Endothelial cell of umbilical vein (primary cell): ENCODE results near the gene KLRC2. TPM values are rescaled to one million over a fixed set of nuclear protein-coding genes. Genes with fewer than 3 reads are reported as not detected.

ENCODE experiments used
- BruUV-seq: library from RNA; stranded (reverse); fragments of 400-500 nt; replicated peaks from 2 replicates; lab custom pipeline; 2021; lab: Mats Ljungman, UMichigan
- CTCF ChIA-PET: fragments of 300-600, 350-600 bp; sonication (Branson Sonifier 250); formaldehyde crosslinking; loops from one replicate; lab custom pipeline; 2021; ENCODE audit warnings: antibody characterized with exemption, inconsistent platforms; lab: Charles Lee
- POLR2A ChIA-PET: fragments of 300-600, 350-600 bp; sonication (Branson Sonifier 250); formaldehyde crosslinking; loops from one replicate; lab custom pipeline; 2021; ENCODE audit warnings: antibody characterized with exemption, inconsistent platforms; lab: Charles Lee
- DNase-seq: peaks from one replicate; pipeline ENCODE4 v3.0.0-alpha.2; 2011; ENCODE audit warnings: low read depth, low spot score
- FAIRE-seq: peaks from 2 replicates; lab custom pipeline; 2011; peaks lifted over from hg19 to GRCh38; lab: Jason Lieb, UNC
- H2AFZ ChIP-seq: 2 replicates; pipeline ENCODE4 v1.6.0; 2012; ENCODE audit warnings: low read depth, low read length, control low read depth, inconsistent platforms
- H3K27ac ChIP-seq: 2 replicates; pipeline ENCODE4 v1.5.1; 2011; ENCODE audit warnings: low read depth, mild to moderate bottlenecking, control low read depth, low read length, moderate library complexity; ENCODE audit not compliant: insufficient read depth
- H3K27me3 ChIP-seq, 2 experiments: 2 replicates each; pipeline versions ENCODE4 v1.6.0 to v1.6.1; 2011; ENCODE audit warnings: low read length in 2 of 2, mixed read lengths in 1 of 2; ENCODE audit not compliant: control insufficient read depth in 2 of 2, insufficient read depth in 2 of 2
- H3K36me3 ChIP-seq, 2 experiments: 2 replicates in 1 of 2; 3 replicates in 1 of 2; pipeline ENCODE4 v1.5.1; 2011; ENCODE audit warnings: low read length in 2 of 2, mild to moderate bottlenecking in 1 of 2, moderate library complexity in 1 of 2; ENCODE audit not compliant: control insufficient read depth in 2 of 2, insufficient read depth in 2 of 2; ENCODE audit errors: extremely low read depth in 1 of 2
- H3K4me1 ChIP-seq: 3 replicates; pipeline ENCODE4 v1.5.1; 2011; ENCODE audit warnings: mild to moderate bottlenecking, low read length; ENCODE audit not compliant: control insufficient read depth, insufficient read depth; ENCODE audit errors: extremely low read depth
- H3K4me2 ChIP-seq: 2 replicates; pipeline ENCODE4 v1.6.1; 2011; ENCODE audit warnings: low read length, control low read depth, mixed read lengths; ENCODE audit not compliant: insufficient read depth
- H3K4me3 ChIP-seq, 3 experiments: fragments of 200-600 bp in 1 of 3; sonication (generic), shearing (Covaris generic) in 1 of 3; replicated peaks in 1 of 3; 2 replicates each; pipeline ENCODE4 v1.5.1; 2011 to 2016; ENCODE audit warnings: control low read depth in 3 of 3, low read length in 3 of 3, mild to moderate bottlenecking in 2 of 3, inconsistent platforms in 1 of 3, low read depth in 1 of 3, moderate library complexity in 1 of 3; ENCODE audit not compliant: insufficient read depth in 1 of 3
- H3K79me2 ChIP-seq: 2 replicates; pipeline ENCODE4 v1.6.0; 2012; ENCODE audit warnings: low read length, inconsistent platforms; ENCODE audit not compliant: control insufficient read depth, insufficient read depth
- H3K9ac ChIP-seq: replicated peaks from 2 replicates; pipeline ENCODE3; 2011; ENCODE audit warnings: low read length, control low read depth; ENCODE audit not compliant: insufficient read depth; ENCODE audit errors: extremely low read depth
- H3K9me1 ChIP-seq: replicated peaks from 3 replicates; pipeline ENCODE4 v1.6.0; 2011; ENCODE audit warnings: mild to moderate bottlenecking, low read length; ENCODE audit not compliant: control insufficient read depth, insufficient read depth; ENCODE audit errors: extremely low read depth
- H3K9me3 ChIP-seq: replicated peaks from 2 replicates; pipeline ENCODE4 v1.5.1; 2012; ENCODE audit warnings: low read length, inconsistent platforms; ENCODE audit not compliant: control insufficient read depth, insufficient read depth
- H4K20me1 ChIP-seq: replicated peaks from 2 replicates; pipeline ENCODE3; 2011; ENCODE audit warnings: mild to moderate bottlenecking, low read length; ENCODE audit not compliant: control insufficient read depth, insufficient read depth; ENCODE audit errors: extremely low read depth
- EZH2 ChIP-seq: IDR thresholded peaks from 2 replicates; pipeline ENCODE4 v1.6.1; 2012; ENCODE audit warnings: borderline replicate concordance, low read depth, mild to moderate bottlenecking, moderate library complexity, low read length, inconsistent platforms; ENCODE audit not compliant: severe bottlenecking
- FOS ChIP-seq: IDR thresholded peaks from 2 replicates; pipeline ENCODE4 v1.6.1; 2011; ENCODE audit warnings: mild to moderate bottlenecking, low read length, moderate library complexity, borderline replicate concordance; ENCODE audit not compliant: insufficient read depth
- GATA2 ChIP-seq: IDR thresholded peaks from 2 replicates; pipeline ENCODE4 v1.7.0; 2011; ENCODE audit warnings: low read depth, mild to moderate bottlenecking, moderate library complexity, mixed read lengths, low read length; ENCODE audit not compliant: insufficient read length, insufficient read depth
- JUN ChIP-seq: IDR thresholded peaks from 2 replicates; pipeline ENCODE4 v1.6.1; 2011; ENCODE audit warnings: borderline replicate concordance, low read depth; ENCODE audit not compliant: insufficient read length, insufficient read depth
- MYC ChIP-seq: IDR thresholded peaks from one replicate; pipeline ENCODE4 v1.6.1; 2011; ENCODE audit warnings: mild to moderate bottlenecking, low read depth, low read length
- POLR2A ChIP-seq: IDR thresholded peaks from 2 replicates; pipeline ENCODE4 v1.6.1; 2012; ENCODE audit warnings: low read depth, mild to moderate bottlenecking, control low read depth, low read length
- POLR2AphosphoS5 ChIP-seq: IDR thresholded peaks from 2 replicates; pipeline ENCODE4 v1.6.1; 2012; ENCODE audit warnings: low read depth, mild to moderate bottlenecking, control low read depth, low read length, moderate library complexity; ENCODE audit not compliant: insufficient read depth
- dilution Hi-C: fragments of 300-500 bp; cut with MboI; formaldehyde crosslinking; loops from one replicate; pipeline ENCODE4 v1.15.0; 2019; ENCODE audit warnings: low sequenced_read_pairs; ENCODE audit not compliant: extremely low pct_ligation_motif_present
- intact Hi-C: fragments of 100-400 bp; cut with micrococcal nuclease; formaldehyde crosslinking; loops from one replicate; pipeline ENCODE4 v1.10.0; 2022
- polyA plus RNA-seq, 4 experiments: library from polyadenylated mRNA; depleted of rRNA in 3 of 4; stranded (reverse) in 3 of 4; unstranded in 1 of 4; fragments of >200 nt; gene quantifications; 2 replicates each; pipeline versions ENCODE4 v1.2.1 to v1.2.3, GENCODE V29; 2011 to 2012; ENCODE audit warnings: missing spikeins in 1 of 4
- total RNA-seq: library from RNA; stranded (reverse); gene quantifications from 2 replicates; pipeline ENCODE4 v1.2.3, GENCODE V29; 2021
- TF ChIP-seq, protein P1 (sequence below): IDR thresholded peaks from 2 replicates; pipeline ENCODE4 v1.6.1; 2011; ENCODE audit not compliant: insufficient read depth, insufficient read length
- TF ChIP-seq, protein P2 (sequence below), 2 donors: IDR thresholded peaks; 1 replicate in 1 of 2; 2 replicates in 1 of 2; pipeline ENCODE4 v1.5.1; 2011; ENCODE audit warnings: low read length in 2 of 2, mild to moderate bottlenecking in 2 of 2, moderate library complexity in 2 of 2, control low read depth in 1 of 2, inconsistent platforms in 1 of 2, low read depth in 1 of 2; ENCODE audit not compliant: insufficient read depth in 1 of 2; ENCODE audit errors: extremely low read depth in 1 of 2

Gene KLRC2
- total and polyA plus RNA-seq, 2 donors (not counting 3 experiments of a cell fraction or from before 2014, with no cell fraction given), result not detected

- H3K4me1 ChIP-seq, result peaks cover 2% of the 10 kb centered on the region
- H3K27me3 ChIP-seq, result no peaks in the 10 kb centered on the region
- intact Hi-C loops, result loop anchor here (5.0 kb wide), 1 partner anchor 107 kb away; no protein-coding TSS in a partner anchor
- FAIRE-seq (no peak), DNase-seq (no peak)
- no peaks in the 10 kb centered on the region for H4K20me1 ChIP-seq
- TF ChIP-seq FOS (no peak), JUN (no peak), POLR2A (no peak)
- no peak within 1 kb of the TSS for H3K27ac ChIP-seq
- no peak within 1 kb of the TSS for H3K4me3 ChIP-seq
- H3K9me1 ChIP-seq, result no peaks in the 10 kb centered on the region
- dilution Hi-C loops, result no loop called here
- H3K79me2 ChIP-seq, result no peaks in the 10 kb centered on the region
- BruUV-seq, result no TSS peak
- POLR2A ChIA-PET, result no interaction called here
- CTCF ChIA-PET, result interaction anchor here (0.8 kb wide), 1 partner anchor 24 kb away, joined by 4 read pairs; no protein-coding TSS in a partner anchor
- no peak within 1 kb of the TSS for H2AFZ ChIP-seq
- H3K4me2 ChIP-seq, result no peak within 1 kb of the TSS
- H3K36me3 ChIP-seq, result no peaks in the 10 kb centered on the region
- no peak within 1 kb of the TSS for H3K9ac ChIP-seq
- no peaks in the 10 kb centered on the region for H3K9me3 ChIP-seq
These were observed 45.9 kb downstream of the KLRC2 start, which contains the start of gene KLRK1 for GRCh38 chr12:10389904-10390303. KLRK1 (minus strand) TSS chr12:10390041; CDS start chr12:10388810, 1,231 bp downstream.

- Histone ChIP-seq H3K36me3 (no peaks in the 10 kb centered on the region), H3K4me1 (peaks cover 2% of the 10 kb centered on the region), H3K27ac (no peak overlapping the region), H2AFZ (no peak overlapping the region), H3K9me3 (no peaks in the 10 kb centered on the region), H3K4me3 (no peak overlapping the region), H3K4me2 (no peak overlapping the region), H4K20me1 (no peaks in the 10 kb centered on the region), H3K9ac (no peak overlapping the region), H3K9me1 (no peaks in the 10 kb centered on the region), H3K27me3 (no peaks in the 10 kb centered on the region), H3K79me2 (no peaks in the 10 kb centered on the region)
- FAIRE-seq, result no peak
- no peak for DNase-seq
- no peak for TF ChIP-seq GATA2
- TF ChIP-seq EZH2, result no peak
- TF ChIP-seq, protein P1, sequence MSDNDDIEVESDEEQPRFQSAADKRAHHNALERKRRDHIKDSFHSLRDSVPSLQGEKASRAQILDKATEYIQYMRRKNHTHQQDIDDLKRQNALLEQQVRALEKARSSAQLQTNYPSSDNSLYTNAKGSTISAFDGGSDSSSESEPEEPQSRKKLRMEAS, result no peak
- no peak for TF ChIP-seq POLR2AphosphoS5
- TF ChIP-seq JUN, result no peak
- TF ChIP-seq, protein P2, sequence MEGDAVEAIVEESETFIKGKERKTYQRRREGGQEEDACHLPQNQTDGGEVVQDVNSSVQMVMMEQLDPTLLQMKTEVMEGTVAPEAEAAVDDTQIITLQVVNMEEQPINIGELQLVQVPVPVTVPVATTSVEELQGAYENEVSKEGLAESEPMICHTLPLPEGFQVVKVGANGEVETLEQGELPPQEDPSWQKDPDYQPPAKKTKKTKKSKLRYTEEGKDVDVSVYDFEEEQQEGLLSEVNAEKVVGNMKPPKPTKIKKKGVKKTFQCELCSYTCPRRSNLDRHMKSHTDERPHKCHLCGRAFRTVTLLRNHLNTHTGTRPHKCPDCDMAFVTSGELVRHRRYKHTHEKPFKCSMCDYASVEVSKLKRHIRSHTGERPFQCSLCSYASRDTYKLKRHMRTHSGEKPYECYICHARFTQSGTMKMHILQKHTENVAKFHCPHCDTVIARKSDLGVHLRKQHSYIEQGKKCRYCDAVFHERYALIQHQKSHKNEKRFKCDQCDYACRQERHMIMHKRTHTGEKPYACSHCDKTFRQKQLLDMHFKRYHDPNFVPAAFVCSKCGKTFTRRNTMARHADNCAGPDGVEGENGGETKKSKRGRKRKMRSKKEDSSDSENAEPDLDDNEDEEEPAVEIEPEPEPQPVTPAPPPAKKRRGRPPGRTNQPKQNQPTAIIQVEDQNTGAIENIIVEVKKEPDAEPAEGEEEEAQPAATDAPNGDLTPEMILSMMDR (IDR thresholded peaks at IDR 0.05; ENCODE audit: extremely low read depth in 1 of 2, insufficient read depth in 1 of 2, low read depth in 1 of 2, low read length in 2 of 2), result no peak
- no peak for TF ChIP-seq POLR2A
- TF ChIP-seq FOS, result no peak
- no peak for TF ChIP-seq MYC
- POLR2A ChIA-PET, result no interaction called here
- dilution Hi-C loops (no loop called here), intact Hi-C loops (loop anchor here (5.0 kb wide), 1 partner anchor 108 kb away; no protein-coding TSS in a partner anchor)
- no TSS peak for BruUV-seq
- CTCF ChIA-PET, result interaction anchor here (0.8 kb wide), 1 partner anchor 23 kb away, joined by 4 read pairs; no protein-coding TSS in a partner anchor
These were observed 47.0 kb downstream of the KLRC2 start for GRCh38 chr12:10388624-10389413.
